T-helper 1 cell treated with Interleukin-12 subunit alpha and Interleukin-12 subunit beta and Interleukin-4 antibody, amounts not matched to agents 30 μg/mL and 1 μg/mL, for 36 hours (primary cell): ENCODE measurements around the gene ZFP92.

ENCODE experiments used
- H3K27ac Mint-ChIP-seq: one replicate; pipeline ENCODE4 v1.8.0; 2021; ENCODE audit warnings: mild to moderate bottlenecking, mixed read lengths
- H3K27me3 Mint-ChIP-seq: one replicate; pipeline ENCODE4 v1.8.0; 2021; ENCODE audit warnings: low read depth, mixed read lengths
- H3K36me3 Mint-ChIP-seq: one replicate; pipeline ENCODE4 v1.8.0; 2021; ENCODE audit warnings: low read depth, mixed read lengths
- H3K4me1 Mint-ChIP-seq: one replicate; pipeline ENCODE4 v1.8.0; 2021; ENCODE audit warnings: low read depth, mixed read lengths
- H3K4me3 Mint-ChIP-seq: one replicate; pipeline ENCODE4 v1.8.0; 2021; ENCODE audit warnings: mild to moderate bottlenecking, moderate library complexity, mixed read lengths
- H3K9me3 Mint-ChIP-seq: one replicate; pipeline ENCODE4 v1.8.0; 2021; ENCODE audit warnings: mixed read lengths

The ZFP92 gene

DNA sequence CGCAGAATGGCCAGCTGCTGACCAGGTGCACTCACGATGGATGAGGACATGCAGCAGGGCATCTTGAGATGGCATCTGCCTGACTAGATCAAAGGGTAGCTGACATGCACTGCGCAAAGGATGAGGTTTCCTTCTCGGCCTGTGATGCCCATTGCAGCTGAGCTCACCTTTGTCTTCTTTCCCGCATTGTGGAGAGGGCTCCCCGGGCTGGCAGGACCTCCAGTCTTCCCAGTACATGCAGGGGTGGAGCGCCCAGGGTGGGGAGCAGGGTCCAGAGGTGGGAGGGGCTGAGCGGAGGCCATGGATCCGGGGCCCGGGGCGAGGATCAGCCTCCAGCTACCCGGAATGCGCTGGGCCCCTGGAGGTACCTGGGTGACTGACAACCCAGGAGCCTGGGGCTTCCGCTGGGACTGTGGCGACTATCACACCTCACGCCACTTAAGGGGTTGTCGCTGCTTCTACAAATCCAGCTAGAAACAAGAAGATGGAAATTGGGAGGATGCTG, 22.6 kb downstream of the ZFP92 start:
- no peak overlapping the region for H3K4me3 Mint-ChIP-seq
- no peaks in the 10 kb centered on the region for H3K36me3 Mint-ChIP-seq
- H3K9me3 Mint-ChIP-seq: peaks cover 6% of the 10 kb centered on the region
- no peak overlapping the region for H3K27ac Mint-ChIP-seq
- no peaks in the 10 kb centered on the region for H3K27me3 Mint-ChIP-seq
- H3K4me1 Mint-ChIP-seq: no peaks in the 10 kb centered on the region

DNA sequence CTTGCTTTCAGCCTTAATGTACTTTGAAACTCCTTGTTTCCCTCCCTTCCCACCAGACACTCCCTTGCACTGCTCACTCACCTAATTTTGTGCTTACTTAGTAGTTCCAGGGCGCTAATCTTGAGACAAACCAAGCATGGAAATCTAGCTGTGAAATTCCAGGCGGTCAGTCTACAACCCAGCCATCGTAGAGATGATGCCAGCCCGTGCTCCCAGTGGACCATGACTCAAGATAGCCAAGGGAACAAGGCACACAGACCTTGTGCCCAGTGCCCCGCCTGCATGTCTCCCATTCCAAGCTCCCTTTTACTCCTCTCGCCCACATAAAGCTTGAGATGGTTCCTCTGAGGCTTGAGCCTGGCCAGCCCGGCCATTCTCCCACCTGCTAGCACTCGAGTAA, 23.5 kb downstream of the ZFP92 start:
- Mint-ChIP-seq H3K36me3 (no peaks in the 10 kb centered on the region), H3K27ac (no peak overlapping the region), H3K27me3 (no peaks in the 10 kb centered on the region), H3K4me1 (no peaks in the 10 kb centered on the region), H3K9me3 (peaks cover 6% of the 10 kb centered on the region), H3K4me3 (no peak overlapping the region)

DNA sequence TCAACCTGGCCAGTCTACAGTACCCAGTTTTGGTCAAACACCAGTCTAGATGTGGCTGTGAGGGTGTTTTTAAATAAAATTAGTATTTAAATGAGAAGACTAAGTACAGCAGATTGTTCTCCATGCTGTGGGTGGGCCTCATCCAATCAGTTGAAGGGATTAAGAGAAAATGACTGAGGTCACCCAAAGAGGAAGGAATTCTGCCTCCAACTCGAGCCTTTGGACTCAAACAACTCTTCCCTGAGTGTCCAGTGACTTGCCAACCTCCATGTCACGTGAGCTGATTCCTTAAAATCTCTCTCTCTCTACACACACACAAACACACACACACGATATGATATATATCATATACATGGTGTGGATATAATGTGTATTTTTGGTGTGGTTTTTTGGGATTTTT, 24.6 kb downstream of the ZFP92 start:
- no peaks in the 10 kb centered on the region for H3K4me1 Mint-ChIP-seq

DNA sequence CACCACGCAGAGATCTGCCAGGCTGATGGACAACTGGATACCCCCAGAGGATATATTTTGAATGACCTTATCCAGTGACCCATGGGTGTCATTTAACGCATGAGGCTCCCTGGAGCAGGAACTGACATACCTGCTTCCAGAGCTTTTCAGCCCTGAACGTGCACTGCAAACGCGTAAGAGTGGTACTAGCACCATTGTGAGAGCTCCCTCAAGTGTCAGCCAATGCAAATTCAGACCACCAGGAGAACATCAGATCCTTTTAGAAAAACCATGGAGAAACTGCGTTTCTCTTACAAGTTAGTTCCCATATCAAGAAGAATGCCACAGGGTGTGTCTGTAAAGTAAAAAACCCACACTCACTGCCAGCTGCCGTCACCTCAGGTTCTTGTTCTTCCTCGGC, 27.3 kb downstream of the ZFP92 start:
- H3K4me1 Mint-ChIP-seq: no peaks in the 10 kb centered on the region
- H3K36me3 Mint-ChIP-seq: no peaks in the 10 kb centered on the region
- no peaks in the 10 kb centered on the region for H3K27me3 Mint-ChIP-seq
- H3K27ac Mint-ChIP-seq: no peak overlapping the region
- no peak overlapping the region for H3K4me3 Mint-ChIP-seq
- no peaks in the 10 kb centered on the region for H3K9me3 Mint-ChIP-seq

More for the DNA sequence above, 24.6 kb downstream of the ZFP92 start:
- Mint-ChIP-seq H3K36me3 (no peaks in the 10 kb centered on the region), H3K27me3 (no peaks in the 10 kb centered on the region), H3K9me3 (peaks cover under 1% of the 10 kb centered on the region), H3K27ac (no peak overlapping the region), H3K4me3 (no peak overlapping the region)

DNA sequence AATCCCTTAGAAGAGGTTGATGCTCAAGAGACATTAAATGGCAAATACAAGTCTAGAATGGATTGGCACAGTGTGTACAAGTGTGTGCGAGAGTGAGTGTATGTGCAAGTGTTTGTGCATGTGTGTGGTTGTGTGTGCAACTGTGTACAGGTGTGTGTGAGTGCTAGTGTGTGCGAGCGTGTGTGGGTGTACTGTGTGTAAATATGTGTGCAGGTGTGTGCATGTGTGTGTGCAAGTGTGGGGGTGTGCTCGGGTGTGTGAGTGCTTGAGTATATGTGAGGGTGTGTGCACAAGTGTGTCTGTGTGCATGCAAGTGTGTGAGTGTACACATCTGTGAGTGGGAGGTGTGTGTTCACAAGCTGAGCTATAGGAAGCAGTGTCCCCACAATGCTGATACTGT, 28.7 kb downstream of the ZFP92 start:
- Mint-ChIP-seq H3K4me1 (no peaks in the 10 kb centered on the region), H3K27me3 (no peaks in the 10 kb centered on the region), H3K4me3 (no peak overlapping the region), H3K9me3 (no peaks in the 10 kb centered on the region), H3K27ac (no peak overlapping the region), H3K36me3 (no peaks in the 10 kb centered on the region)

DNA sequence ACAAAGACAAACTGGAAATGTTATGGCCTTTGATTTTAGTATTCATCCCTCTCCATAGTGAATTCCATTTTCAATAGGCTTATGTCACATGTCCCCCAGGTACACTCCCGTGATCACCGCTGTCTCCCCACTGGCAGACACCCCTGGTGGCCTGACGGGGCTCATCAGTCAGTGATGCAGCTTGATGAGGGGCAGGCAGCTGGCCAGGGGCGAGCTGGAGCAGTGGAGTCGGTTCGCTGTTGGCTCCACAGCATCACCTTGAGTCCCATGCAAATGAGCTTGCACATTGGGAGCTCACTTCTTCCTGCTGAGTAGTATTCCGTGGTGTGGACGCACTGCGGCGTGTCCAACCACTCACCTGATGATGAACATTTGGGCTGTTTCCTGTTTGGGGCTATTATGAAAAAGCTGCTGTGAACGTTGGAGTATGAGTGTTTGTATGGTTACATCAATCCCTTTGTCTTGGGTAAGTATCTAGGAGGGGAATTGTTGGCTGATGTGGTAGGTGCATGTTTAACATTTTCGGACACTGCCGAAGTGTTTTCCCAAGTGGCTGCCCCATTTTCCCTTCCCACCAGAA, 29.4 kb downstream of the ZFP92 start:
- H3K4me1 Mint-ChIP-seq: no peaks in the 10 kb centered on the region
- no peak overlapping the region for H3K4me3 Mint-ChIP-seq
- H3K27me3 Mint-ChIP-seq: no peaks in the 10 kb centered on the region
- H3K9me3 Mint-ChIP-seq: no peaks in the 10 kb centered on the region
- no peaks in the 10 kb centered on the region for H3K36me3 Mint-ChIP-seq
- H3K27ac Mint-ChIP-seq: no peak overlapping the region

DNA sequence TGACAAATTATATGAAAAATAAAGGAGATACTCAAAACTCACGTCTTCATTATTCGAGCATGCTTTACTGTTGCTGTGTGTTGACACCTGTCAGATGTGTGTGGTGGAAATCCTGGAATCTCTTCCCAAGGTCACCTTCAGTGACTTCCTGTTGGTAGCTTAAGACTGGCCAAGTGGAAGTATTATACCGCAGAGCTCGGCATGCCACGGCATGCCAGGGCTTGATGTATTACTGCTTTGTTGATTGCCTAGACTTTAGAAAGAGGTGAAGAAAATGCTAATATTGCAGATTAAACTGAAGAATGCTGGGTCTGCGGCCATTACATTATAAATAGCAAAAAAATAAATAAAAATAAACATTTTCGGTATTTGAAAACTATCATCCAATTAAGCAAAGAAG, 30.0 kb downstream of the ZFP92 start:
- no peaks in the 10 kb centered on the region for H3K9me3 Mint-ChIP-seq

DNA sequence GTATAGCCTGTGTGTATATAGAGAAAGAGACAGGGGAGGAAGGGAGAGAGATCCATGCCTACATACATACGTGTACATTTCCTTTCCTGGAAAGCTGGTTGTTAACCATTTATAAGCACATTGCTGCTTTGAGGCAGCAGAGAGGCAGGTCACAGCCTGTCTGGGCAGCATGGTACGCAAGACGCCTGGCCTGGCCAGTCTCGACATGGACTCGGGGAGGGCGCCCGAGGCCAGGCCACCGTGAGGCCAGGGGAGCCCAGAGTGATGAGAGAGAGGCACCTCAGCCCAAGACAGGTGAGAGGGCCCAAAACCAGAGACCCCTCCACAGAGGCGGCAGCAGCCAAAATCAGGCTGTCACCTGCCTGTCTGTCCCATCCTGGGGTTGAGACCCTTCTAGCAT, 30.7 kb downstream of the ZFP92 start:
- Mint-ChIP-seq H3K27ac (no peak overlapping the region), H3K9me3 (no peaks in the 10 kb centered on the region), H3K36me3 (no peaks in the 10 kb centered on the region), H3K4me3 (no peak overlapping the region), H3K27me3 (no peaks in the 10 kb centered on the region), H3K4me1 (no peaks in the 10 kb centered on the region)

More for the DNA sequence above, 30.0 kb downstream of the ZFP92 start:
- Mint-ChIP-seq H3K27me3 (no peaks in the 10 kb centered on the region), H3K36me3 (no peaks in the 10 kb centered on the region), H3K4me1 (no peaks in the 10 kb centered on the region), H3K4me3 (no peak overlapping the region), H3K27ac (no peak overlapping the region)

DNA sequence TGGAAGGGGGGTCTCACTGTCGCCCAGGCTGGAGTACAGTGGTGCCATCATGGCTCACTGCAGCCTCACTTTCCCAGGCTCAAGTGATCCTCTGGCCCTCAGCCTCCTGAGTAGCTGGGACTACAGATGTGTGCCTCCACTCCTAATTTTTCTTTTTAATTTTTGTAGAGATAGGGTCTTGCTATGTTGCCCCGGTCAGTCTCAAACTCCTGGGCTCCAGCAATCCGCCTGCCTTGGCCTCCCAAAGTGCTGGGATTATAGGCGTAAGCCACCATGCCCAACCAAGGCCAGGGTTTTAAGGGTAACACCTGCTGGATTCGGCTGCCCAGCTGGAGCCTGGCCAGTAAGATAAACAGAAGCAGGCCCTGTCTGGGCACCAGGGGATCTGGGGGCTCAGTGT, 31.2 kb downstream of the ZFP92 start:
- Mint-ChIP-seq H3K27ac (no peak overlapping the region), H3K27me3 (no peaks in the 10 kb centered on the region), H3K36me3 (no peaks in the 10 kb centered on the region), H3K4me3 (no peak overlapping the region), H3K4me1 (no peaks in the 10 kb centered on the region), H3K9me3 (no peaks in the 10 kb centered on the region)

DNA sequence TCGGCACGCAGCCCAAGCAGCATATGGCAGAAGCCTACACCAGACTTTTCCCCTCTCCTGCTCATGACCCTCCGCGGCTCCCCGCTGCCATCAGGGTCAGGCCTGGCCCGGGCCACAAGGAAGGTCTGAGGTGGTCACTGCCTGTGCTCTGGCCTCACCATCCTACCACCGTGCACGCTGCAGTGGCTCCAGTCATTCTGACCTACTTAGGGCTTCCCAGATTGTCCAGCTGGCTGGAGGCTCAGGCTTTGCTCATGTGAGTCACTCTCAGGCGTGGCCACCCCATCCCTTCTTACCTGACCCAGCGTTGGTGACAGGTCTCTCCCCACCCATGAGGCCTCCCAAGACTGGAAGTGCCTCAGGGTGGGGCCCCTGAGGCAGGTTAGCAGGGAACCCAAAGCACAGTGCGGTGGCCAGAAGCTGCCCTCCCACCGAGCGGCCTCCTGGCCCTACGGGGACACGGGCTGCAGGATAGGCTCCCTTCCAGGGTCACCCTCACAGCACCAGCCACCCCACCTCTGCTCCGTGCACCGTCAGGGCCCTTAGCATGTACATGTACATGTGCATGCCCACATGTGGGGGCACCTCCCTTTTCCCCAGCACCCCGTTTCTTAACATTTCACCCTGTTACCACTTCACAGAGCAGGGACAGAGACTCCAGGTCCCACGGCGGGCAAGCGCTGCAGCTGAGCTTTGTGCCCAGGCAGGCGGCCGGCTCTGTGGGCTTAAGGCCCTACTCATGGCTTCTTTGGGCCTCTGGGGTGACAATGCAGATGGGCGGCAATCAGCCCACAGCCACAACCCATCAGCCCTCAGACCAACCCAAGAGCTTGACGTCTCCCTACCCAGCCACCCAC, 32.4 kb downstream of the ZFP92 start:
- Mint-ChIP-seq H3K27me3 (no peaks in the 10 kb centered on the region), H3K4me1 (no peaks in the 10 kb centered on the region), H3K4me3 (no peak overlapping the region), H3K9me3 (no peaks in the 10 kb centered on the region), H3K36me3 (no peaks in the 10 kb centered on the region), H3K27ac (no peak overlapping the region)

DNA sequence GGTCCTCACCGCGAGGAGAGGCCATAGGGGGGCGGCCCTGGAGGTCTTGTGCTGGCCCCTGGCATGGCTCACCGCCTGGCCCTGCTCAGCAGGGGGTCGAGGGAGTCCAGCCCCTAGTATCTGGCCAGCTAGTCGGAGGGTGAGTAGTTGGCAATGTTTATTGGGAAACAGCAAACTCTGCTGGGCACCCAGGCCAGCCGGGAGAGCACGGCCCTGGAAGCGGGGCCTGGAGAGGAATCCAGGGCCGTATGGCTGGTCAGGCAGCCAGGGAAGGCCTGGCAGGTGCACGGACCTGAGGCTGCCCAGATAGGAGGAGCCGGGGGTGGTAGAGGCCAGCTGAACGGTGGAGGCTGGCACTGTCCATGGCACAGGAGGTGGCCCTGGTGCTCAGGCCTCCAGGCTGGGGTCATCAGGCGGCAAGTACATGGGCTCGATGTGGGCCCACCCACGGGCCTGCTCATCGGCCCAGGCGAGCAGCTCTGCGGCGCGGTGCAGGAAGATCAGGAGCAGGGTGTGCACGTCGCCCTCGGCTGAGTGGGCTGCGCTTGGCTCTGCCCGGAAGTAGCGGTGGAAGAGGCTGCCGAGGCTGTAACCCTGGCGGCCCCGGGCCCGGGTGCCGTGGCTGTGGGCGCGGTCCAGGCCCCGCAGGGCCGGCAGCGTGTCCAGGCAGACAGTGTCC, 33.2 kb downstream of the ZFP92 start:
- Mint-ChIP-seq H3K27me3 (no peaks in the 10 kb centered on the region), H3K4me3 (no peak overlapping the region), H3K4me1 (no peaks in the 10 kb centered on the region), H3K9me3 (no peaks in the 10 kb centered on the region), H3K36me3 (no peaks in the 10 kb centered on the region), H3K27ac (no peak overlapping the region)

DNA sequence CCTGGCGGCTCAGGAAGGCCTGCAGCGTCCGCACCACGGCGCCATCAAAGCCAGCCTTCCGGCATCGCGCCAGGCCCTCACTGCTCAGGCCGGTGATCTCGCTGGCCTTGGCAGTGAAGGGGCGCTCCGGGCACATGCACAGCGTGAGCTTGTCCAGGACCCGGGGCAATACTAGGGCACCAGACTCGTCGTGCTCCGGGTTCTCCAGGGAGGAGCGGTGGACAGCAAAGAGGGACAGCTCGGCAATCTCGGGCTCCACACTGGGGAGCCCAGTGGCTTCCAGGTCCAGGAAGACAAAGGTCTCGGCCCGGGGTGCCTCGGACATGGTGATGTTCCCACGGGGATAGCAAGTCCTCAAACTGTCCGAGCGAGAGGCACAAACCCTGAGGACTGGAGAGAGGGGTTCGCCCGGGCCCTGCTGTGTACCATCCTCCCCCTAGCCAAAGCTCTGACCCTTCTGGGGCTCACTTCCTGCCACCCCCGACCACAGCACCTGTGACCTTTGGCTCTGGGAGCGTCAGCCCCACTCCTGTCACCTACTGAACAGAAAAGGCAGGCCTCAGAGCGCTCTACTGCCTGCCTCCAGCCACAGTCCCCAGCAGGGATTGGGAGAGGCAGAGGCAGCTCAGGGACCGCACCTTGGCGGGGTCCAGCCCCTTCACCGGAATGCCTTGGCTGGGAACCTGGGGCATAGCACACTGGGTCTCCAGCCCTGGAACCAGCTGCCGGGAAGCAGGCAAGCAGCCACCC, 34.0 kb downstream of the ZFP92 start:
- H3K27ac Mint-ChIP-seq: no peak overlapping the region
- H3K27me3 Mint-ChIP-seq: no peaks in the 10 kb centered on the region
- H3K4me3 Mint-ChIP-seq: no peak overlapping the region
- no peaks in the 10 kb centered on the region for H3K9me3 Mint-ChIP-seq
- H3K36me3 Mint-ChIP-seq: no peaks in the 10 kb centered on the region
- no peaks in the 10 kb centered on the region for H3K4me1 Mint-ChIP-seq

DNA sequence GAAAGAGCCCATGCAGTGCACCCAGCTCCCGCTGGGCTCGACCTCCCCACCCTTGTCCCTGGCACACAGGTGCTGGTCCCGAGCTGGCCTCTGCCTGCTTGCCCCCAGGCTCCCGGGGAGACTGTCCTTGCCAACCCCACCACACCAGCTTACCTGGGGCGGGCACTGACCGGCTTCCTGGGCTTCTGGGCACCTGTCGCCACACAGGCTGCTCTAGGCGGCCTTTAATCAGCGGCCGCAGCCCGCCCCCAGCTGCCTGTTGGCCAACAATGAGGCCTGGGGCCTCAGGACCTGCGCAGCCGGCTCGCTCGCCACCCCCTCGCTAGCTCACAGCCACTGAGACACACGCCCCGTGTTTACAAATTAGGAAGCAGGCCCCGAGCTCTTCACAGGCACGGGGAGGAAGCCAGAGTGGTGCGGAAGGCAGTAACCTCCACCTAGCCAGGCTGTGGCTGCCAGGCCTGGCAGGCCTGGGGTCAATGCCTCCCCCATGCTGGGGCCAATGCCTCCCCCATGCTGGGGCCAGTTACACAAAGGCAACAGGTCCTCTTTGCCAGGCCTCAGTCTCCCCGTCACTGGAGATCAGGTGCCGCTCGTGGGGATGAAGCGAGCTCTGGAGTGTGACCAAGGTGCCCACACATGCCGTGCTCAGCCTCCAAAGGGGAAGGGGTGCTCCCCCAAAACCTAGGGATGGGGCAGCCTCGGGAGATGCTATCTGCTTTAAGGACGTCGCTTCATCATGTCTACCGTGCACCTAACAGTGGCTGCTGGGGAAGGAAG, 34.8 kb downstream of the ZFP92 start, which contains the start of gene TREX2:
Gene TREX2, minus strand, starts transcription at position 201 of the 780 bp plus-strand sequence. CDS start 626 bp downstream, outside the sequence.
- no peak within 1 kb of the TSS for H3K4me3 Mint-ChIP-seq
- H3K27ac Mint-ChIP-seq: no peak within 1 kb of the TSS
- H3K36me3 Mint-ChIP-seq: no peaks in the 10 kb centered on the region
- H3K9me3 Mint-ChIP-seq: no peaks in the 10 kb centered on the region
- no peaks in the 10 kb centered on the region for H3K4me1 Mint-ChIP-seq
- H3K27me3 Mint-ChIP-seq: no peaks in the 10 kb centered on the region

DNA sequence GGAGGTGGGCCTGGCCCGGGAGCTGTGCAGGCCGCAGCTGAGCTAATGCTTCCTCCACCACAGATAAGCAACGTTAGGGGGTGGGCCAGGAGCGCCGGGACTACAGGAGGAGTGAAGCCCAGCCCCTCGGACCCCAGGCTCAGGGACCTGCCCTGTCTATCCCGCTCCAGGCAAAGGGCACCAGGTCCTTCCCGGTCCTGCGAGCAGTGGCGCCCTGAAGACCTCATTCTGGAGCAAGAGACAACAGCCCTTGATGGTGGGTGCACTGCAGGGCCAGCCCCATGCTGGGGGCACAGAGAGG, 35.3 kb downstream of the ZFP92 start:
- Mint-ChIP-seq H3K9me3 (no peaks in the 10 kb centered on the region), H3K4me1 (no peaks in the 10 kb centered on the region), H3K4me3 (no peak overlapping the region), H3K36me3 (no peaks in the 10 kb centered on the region), H3K27ac (no peak overlapping the region), H3K27me3 (no peaks in the 10 kb centered on the region)
